Measurements from ENCODE around the gene ITGA2.

ITGA2 gene

DNA sequence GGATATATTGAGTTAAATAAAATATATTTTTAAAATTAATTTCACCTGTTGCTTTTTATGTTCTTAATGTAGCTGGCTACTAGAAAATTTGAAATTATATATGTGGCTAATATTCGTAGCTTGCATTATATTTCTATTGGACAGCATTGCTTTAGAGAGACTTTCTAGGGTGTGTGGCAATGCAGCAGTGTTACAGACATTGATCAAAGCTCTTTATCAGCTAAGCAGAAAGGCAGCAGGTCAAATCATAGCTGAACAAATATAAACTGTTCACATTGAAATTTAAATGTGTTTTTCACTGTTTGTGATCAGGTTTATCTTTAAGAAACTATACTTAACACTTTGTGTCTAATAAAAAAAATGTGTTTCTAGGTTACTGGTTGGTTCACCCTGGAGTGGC, 52.6 kb downstream of the ITGA2 start:
- no peak overlapping the region for H3K4me3 Mint-ChIP-seq
- H3K27me3 Mint-ChIP-seq, result peaks cover 1% of the 10 kb centered on the region
- no peaks in the 10 kb centered on the region for H3K9me3 Mint-ChIP-seq
- no peak for ATAC-seq
- H3K36me3 Mint-ChIP-seq (ENCODE audit: low read depth), result peaks cover 1% of the 10 kb centered on the region
- no peak for DNase-seq
- peaks cover 73% of the 10 kb centered on the region for H3K4me1 Mint-ChIP-seq
- no peak overlapping the region for H3K27ac Mint-ChIP-seq

- no peak overlapping the region for H3K4me3 Mint-ChIP-seq
- H3K9me3 Mint-ChIP-seq, result no peaks in the 10 kb centered on the region
- peaks cover 1% of the 10 kb centered on the region for H3K36me3 Mint-ChIP-seq (ENCODE audit: low read depth)
- no peak overlapping the region for H3K27ac Mint-ChIP-seq
- no peak for DNase-seq
- H3K27me3 Mint-ChIP-seq, result peaks cover 1% of the 10 kb centered on the region
- no peak for ATAC-seq
- H3K4me1 Mint-ChIP-seq, result peaks cover 55% of the 10 kb centered on the region
These were observed 56.1 kb downstream of the ITGA2 start for GRCh38 chr5:53045263-53045662.

- DNase-seq (no peak), ATAC-seq (no peak)
- Mint-ChIP-seq H3K27ac (no peak overlapping the region), H3K4me3 (no peak overlapping the region), H3K4me1 (peaks cover 35% of the 10 kb centered on the region), H3K27me3 (peaks cover 1% of the 10 kb centered on the region), H3K36me3 (ENCODE audit: low read depth) (peaks cover 1% of the 10 kb centered on the region), H3K9me3 (no peaks in the 10 kb centered on the region)
These were observed 59.1 kb downstream of the ITGA2 start for GRCh38 chr5:53048248-53048647.

- ATAC-seq (no peak), DNase-seq (no peak)
- H3K4me3 Mint-ChIP-seq, result no peak overlapping the region
- H3K27me3 Mint-ChIP-seq, result peaks cover 4% of the 10 kb centered on the region
- peaks cover 6% of the 10 kb centered on the region for H3K4me1 Mint-ChIP-seq
- no peak overlapping the region for H3K27ac Mint-ChIP-seq
- no peaks in the 10 kb centered on the region for H3K9me3 Mint-ChIP-seq
- H3K36me3 Mint-ChIP-seq (ENCODE audit: low read depth), result no peaks in the 10 kb centered on the region
These were observed 63.3 kb downstream of the ITGA2 start for GRCh38 chr5:53052499-53052898.

- Mint-ChIP-seq H3K27me3 (peaks cover 11% of the 10 kb centered on the region), H3K4me1 (peaks cover 2% of the 10 kb centered on the region), H3K9me3 (no peaks in the 10 kb centered on the region), H3K36me3 (ENCODE audit: low read depth) (no peaks in the 10 kb centered on the region), H3K27ac (no peak overlapping the region), H3K4me3 (no peak overlapping the region)
- DNase-seq (no peak), ATAC-seq (no peak)
These were observed 64.2 kb downstream of the ITGA2 start for GRCh38 chr5:53053364-53053763.

- Mint-ChIP-seq H3K27me3 (peaks cover 19% of the 10 kb centered on the region), H3K9me3 (no peaks in the 10 kb centered on the region), H3K27ac (no peak overlapping the region), H3K4me1 (no peaks in the 10 kb centered on the region), H3K36me3 (ENCODE audit: low read depth) (no peaks in the 10 kb centered on the region), H3K4me3 (no peak overlapping the region)
- ATAC-seq, result no peak
- DNase-seq, result no peak
These were observed 66.2 kb downstream of the ITGA2 start for GRCh38 chr5:53055365-53055764.

- no peaks in the 10 kb centered on the region for H3K4me1 Mint-ChIP-seq
- H3K36me3 Mint-ChIP-seq (ENCODE audit: low read depth), result no peaks in the 10 kb centered on the region
- H3K27ac Mint-ChIP-seq, result no peak overlapping the region
- H3K27me3 Mint-ChIP-seq, result peaks cover 19% of the 10 kb centered on the region
- no peak overlapping the region for H3K4me3 Mint-ChIP-seq
- DNase-seq, result no peak
- no peaks in the 10 kb centered on the region for H3K9me3 Mint-ChIP-seq
- ATAC-seq, result no peak
These were observed 70.1 kb downstream of the ITGA2 start for GRCh38 chr5:53059281-53059680.

DNA sequence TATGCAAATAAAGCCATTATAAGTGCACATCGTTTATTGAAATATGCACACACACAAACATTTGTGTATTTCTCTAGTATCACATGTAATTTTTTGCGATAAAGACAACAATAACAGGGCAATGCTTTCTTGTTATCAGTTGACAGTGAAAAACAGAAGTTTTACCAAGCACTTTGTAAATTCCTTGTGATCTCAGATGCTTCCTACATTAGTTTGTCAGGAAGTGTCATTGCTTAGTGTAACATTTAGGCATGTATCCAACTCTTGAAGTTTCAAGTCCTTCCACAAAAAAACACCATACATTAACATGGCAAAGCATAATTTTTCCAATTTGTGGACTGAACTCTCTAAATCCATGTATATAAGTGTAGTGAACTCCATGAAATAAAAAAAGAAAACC, 74.0 kb downstream of the ITGA2 start:
- Mint-ChIP-seq H3K27me3 (peaks cover 10% of the 10 kb centered on the region), H3K9me3 (no peaks in the 10 kb centered on the region), H3K4me3 (no peak overlapping the region), H3K36me3 (ENCODE audit: low read depth) (no peaks in the 10 kb centered on the region), H3K4me1 (peaks cover 3% of the 10 kb centered on the region), H3K27ac (no peak overlapping the region)
- ATAC-seq (no peak), DNase-seq (no peak)

GRCh38 chr5:53063791-53064190, 74.6 kb downstream of the ITGA2 start:
- Mint-ChIP-seq H3K36me3 (ENCODE audit: low read depth) (no peaks in the 10 kb centered on the region), H3K27me3 (peaks cover 5% of the 10 kb centered on the region), H3K4me3 (no peak overlapping the region), H3K9me3 (no peaks in the 10 kb centered on the region), H3K4me1 (peaks cover 3% of the 10 kb centered on the region), H3K27ac (no peak overlapping the region)
- no peak for ATAC-seq
- no peak for DNase-seq

DNA sequence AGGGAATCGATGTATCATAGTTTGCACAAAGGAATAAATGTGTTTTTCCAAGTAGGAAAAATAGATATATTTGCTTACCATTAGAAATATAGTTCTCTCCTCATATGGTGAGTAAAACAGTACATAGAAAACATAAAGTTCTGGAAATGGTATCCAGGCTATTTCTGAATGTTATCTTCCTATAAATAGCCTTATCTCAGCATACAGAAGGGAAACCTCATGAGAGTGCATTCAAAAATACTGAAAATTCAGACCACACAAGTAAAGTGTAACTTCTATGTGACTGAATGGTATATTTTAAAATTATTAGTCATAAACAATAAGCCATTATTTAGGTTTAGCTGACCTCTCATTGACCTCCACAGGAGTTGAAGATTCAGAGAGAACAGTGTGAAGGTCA, 76.9 kb downstream of the ITGA2 start:
- H3K4me3 Mint-ChIP-seq, result no peak overlapping the region
- H3K27ac Mint-ChIP-seq, result no peak overlapping the region
- ATAC-seq (no peak), DNase-seq (no peak)
- H3K36me3 Mint-ChIP-seq (ENCODE audit: low read depth), result no peaks in the 10 kb centered on the region
- H3K4me1 Mint-ChIP-seq, result peaks cover 20% of the 10 kb centered on the region
- H3K27me3 Mint-ChIP-seq, result no peaks in the 10 kb centered on the region
- H3K9me3 Mint-ChIP-seq, result no peaks in the 10 kb centered on the region

DNA sequence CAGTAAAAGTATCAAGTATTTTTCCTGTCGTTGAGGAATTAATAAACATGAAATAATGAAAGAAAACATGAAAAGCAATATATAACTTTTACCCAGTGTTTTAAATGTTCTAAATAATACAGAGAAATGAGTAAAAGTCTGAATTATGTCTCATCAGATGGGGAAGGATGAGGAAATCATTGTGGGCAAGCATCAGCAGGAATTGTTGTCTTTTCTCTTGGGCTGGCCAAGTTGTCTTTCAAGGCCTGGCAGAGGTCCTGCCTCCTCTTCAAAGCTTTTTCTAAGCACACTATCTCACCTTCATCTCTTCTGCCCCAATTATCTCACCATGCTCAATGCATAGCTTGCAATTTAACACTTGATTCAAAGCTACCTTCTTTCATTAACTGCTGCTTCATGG, 78.5 kb downstream of the ITGA2 start:
- H3K27me3 Mint-ChIP-seq, result no peaks in the 10 kb centered on the region
- H3K36me3 Mint-ChIP-seq (ENCODE audit: low read depth), result no peaks in the 10 kb centered on the region
- H3K4me1 Mint-ChIP-seq, result peaks cover 27% of the 10 kb centered on the region

DNA sequence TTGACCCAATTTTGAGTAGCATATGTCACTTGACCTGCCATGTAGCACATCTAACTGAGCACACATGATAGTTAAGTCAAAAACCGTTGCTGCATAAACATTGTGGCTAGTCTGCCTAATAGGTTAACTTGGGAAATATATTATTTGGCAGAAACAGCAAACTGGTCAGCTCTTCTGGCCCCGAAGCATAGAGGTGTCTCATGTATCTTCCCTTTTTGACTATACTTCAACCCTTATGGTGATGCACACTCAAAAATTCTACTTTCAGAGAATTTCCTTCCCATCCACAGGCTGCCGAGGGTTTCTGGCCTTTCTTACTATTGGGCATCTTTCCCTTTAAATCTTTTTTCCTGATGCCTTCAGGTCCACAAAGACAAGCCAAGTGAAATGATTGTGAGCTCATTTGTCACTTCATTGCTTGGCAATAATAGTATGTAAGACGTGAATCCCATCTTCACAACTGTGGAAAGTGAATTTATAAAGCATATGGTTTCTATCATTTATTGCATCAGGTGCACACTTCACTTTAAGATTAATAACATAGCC, 79.2 kb downstream of the ITGA2 start:
- Mint-ChIP-seq H3K4me3 (no peak overlapping the region), H3K27me3 (peaks cover 5% of the 10 kb centered on the region), H3K36me3 (ENCODE audit: low read depth) (no peaks in the 10 kb centered on the region), H3K9me3 (no peaks in the 10 kb centered on the region), H3K4me1 (peaks cover 30% of the 10 kb centered on the region), H3K27ac (no peak overlapping the region)
- no peak for ATAC-seq
- DNase-seq, result no peak

More for the DNA sequence above, 78.5 kb downstream of the ITGA2 start:
- Mint-ChIP-seq H3K4me3 (no peak overlapping the region), H3K9me3 (no peaks in the 10 kb centered on the region), H3K27ac (no peak overlapping the region)
- DNase-seq (no peak), ATAC-seq (no peak)

DNA sequence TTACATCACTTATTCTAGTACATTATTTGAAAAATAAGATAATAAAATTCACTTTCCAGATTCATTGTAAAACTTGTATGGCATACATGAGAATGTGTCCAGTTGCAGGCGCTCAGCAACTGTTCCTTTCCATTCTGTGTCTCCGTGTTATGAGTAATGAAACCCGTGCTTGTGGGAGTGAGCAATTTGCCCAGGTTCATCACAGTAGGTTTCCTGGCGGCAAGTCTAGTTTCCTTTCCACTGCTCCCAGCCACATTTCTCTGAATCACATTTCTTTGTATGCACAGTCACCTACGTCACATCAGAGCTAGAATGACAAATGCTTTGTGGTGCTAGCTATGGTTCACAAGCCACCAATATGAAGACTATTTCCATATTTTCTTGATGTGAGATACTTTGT, 80.5 kb downstream of the ITGA2 start:
- ATAC-seq, result peak; percentile 97

DNA sequence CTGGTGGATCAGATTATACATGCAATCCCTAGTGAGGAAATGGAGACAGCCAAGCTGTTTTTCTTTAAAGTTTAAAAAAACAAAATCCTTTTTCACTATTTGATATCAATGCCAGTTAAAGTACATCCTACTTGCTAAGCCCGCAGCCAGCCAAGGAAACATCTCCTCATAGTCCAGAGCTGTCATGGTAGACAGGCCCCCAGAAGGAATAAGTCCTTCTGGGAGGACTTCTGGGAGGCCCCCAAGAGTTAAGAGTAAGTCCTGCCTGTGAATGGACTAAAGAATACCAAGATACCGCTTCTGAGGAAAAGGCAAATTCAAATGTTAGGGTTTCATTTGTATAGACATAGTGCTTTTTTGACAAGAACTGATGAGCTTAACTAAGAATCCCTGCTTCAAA, 82.1 kb downstream of the ITGA2 start:
- DNase-seq (no peak), ATAC-seq (no peak)
- peaks cover 22% of the 10 kb centered on the region for H3K27me3 Mint-ChIP-seq
- H3K4me3 Mint-ChIP-seq, result no peak overlapping the region
- H3K36me3 Mint-ChIP-seq (ENCODE audit: low read depth), result no peaks in the 10 kb centered on the region
- no peaks in the 10 kb centered on the region for H3K9me3 Mint-ChIP-seq
- peaks cover 30% of the 10 kb centered on the region for H3K4me1 Mint-ChIP-seq
- no peak overlapping the region for H3K27ac Mint-ChIP-seq

More for the DNA sequence above, 80.5 kb downstream of the ITGA2 start:
- Mint-ChIP-seq H3K27ac (peak overlapping the region; percentile 84), H3K9me3 (no peaks in the 10 kb centered on the region), H3K4me3 (peak overlapping the region; percentile 36), H3K36me3 (ENCODE audit: low read depth) (no peaks in the 10 kb centered on the region), H3K4me1 (peaks cover 30% of the 10 kb centered on the region), H3K27me3 (peaks cover 10% of the 10 kb centered on the region)
- peak; percentile 57 for DNase-seq

DNA sequence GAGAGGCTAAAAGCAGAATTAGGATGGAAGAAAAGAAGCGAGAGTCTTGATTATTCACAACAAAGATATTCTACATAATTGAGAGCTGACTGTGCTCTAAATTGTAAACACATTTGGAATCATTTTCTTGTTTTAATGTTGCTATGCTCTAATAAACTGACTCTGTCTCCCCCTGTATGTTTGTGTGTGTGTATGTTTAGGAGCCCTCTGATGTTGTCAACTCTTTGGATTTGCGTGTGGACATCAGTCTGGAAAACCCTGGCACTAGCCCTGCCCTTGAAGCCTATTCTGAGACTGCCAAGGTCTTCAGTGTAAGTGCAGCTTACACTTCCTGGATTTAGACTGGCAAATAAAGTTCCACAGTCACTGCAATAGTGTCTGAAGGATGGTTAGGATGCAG, 82.6 kb downstream of the ITGA2 start:
- ATAC-seq (no peak), DNase-seq (no peak)
- peaks cover 24% of the 10 kb centered on the region for H3K27me3 Mint-ChIP-seq

DNA sequence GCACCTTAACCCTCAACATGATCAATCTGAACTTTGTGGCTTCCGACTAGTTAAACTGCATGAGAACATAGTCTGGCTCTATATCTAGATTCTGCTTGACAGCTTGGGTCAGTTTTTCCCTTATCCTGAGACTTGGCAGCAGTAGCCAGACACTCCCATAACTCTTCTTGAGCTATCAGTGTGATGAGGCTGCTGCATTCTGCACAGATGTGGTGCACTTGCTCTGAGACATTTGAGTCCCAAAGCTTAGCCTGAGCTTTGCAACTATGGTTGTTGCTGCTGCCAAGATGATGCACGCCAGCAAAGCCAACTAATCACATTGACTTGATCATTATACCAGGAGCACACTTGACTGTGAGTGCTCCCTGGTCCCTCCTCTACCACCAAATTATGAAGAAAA, 84.2 kb downstream of the ITGA2 start:
- peaks cover 27% of the 10 kb centered on the region for H3K4me1 Mint-ChIP-seq
- no peaks in the 10 kb centered on the region for H3K9me3 Mint-ChIP-seq
- no peaks in the 10 kb centered on the region for H3K36me3 Mint-ChIP-seq (ENCODE audit: low read depth)
- no peak for DNase-seq
- no peak overlapping the region for H3K27ac Mint-ChIP-seq
- no peak overlapping the region for H3K4me3 Mint-ChIP-seq
- ATAC-seq, result no peak
- H3K27me3 Mint-ChIP-seq, result peaks cover 33% of the 10 kb centered on the region

More for the DNA sequence above, 82.6 kb downstream of the ITGA2 start:
- peak overlapping the region; percentile 72 for H3K27ac Mint-ChIP-seq
- H3K36me3 Mint-ChIP-seq (ENCODE audit: low read depth), result no peaks in the 10 kb centered on the region
- H3K4me1 Mint-ChIP-seq, result peaks cover 30% of the 10 kb centered on the region
- H3K9me3 Mint-ChIP-seq, result no peaks in the 10 kb centered on the region
- no peak overlapping the region for H3K4me3 Mint-ChIP-seq

All from activated naive CD8-positive, alpha-beta T cell treated with anti-CD3 and anti-CD28 coated beads, Interleukin-2, amount 50 U/mL, for 24 hours (primary cell).